CD4-positive, alpha-beta T cell treated with Interleukin-12 subunit alpha and Interleukin-12 subunit beta, for 1 hour (primary cell): ENCODE results near the gene CEP152.
"Not testable (repeated sequence)": the region's sequence is repeated elsewhere in the genome, so short reads cannot be mapped to it uniquely, and the experiment has no call there.

Experiments used
- DNase-seq: peaks from one replicate; pipeline ENCODE4 v3.0.0-alpha.2; 2020

Gene CEP152

DNA sequence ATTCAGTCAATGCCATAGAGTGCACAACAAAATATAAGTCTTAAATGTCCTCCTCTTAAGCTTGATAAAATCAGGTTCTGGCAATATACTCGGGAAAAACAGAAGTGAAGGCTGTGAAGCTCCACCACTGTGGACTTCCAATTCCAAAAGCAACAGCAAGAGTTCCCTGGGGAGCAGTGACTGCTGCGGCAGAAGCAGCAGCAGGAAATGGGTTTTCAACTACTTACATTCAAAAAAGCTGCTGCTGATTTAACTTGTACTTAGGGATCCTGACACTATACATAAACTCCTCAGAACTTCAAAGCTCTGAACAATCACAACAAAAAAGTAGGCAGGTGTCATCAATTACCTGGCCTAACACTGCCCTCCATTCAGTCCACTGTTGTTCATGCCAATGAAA, 4.7 kb downstream of the CEP152 start:
- DNase-seq = no peak

DNA sequence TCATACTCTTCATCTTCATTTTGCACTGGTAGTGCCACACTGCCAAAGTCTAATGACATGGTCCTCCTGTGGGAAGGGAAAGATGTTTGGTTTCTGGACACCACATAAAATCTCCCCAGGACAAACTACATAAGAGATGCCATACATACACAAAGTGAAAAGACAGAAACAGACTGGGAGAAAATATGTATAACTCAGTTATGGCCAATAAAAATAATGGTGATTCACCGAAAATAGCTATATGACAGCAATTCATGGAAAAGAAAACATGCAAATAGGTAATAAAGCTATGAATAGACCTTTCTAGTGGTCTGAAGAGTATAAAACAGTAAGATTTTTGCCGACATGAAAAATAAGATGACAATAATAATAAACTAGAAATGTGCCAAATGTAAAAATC, 5.3 kb downstream of the CEP152 start:
- no peak for DNase-seq

DNA sequence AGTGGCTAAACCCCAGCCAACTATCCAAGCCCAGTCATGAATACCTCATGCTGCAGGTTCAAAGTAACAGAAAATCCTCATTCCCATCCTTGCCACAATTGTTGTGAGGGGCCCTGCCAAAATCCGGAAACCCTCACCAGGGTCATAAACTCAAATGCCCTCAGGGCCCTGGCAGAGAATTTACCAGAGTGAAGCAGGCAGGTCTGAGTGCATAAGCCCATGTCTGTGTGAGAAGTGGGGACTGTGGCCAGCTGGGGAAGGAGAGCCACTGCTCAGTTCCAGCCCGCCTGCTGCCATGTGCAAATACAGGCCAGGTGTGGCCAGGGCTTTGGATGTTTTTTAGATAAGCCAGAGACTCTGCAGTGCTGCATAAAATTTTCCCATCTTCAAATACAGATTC, 7.0 kb downstream of the CEP152 start:
- no peak for DNase-seq

DNA sequence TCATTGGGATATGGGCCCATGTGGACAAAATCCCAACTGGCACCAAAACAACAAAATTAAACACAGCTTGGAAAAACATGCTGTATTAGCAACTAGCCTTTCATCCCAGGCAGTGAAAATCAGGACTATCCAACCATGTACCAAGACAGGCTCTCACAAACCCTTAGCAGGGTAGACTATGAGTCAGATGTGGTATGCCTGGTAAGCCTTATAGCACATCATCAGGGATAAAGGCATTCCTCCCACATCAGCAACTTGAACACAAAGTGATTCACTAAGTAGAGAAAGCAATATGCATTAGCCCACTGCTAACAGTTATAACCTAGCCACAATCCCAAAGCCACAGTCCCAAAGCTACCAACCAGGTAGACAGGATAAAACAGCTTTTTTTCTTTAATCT, 8.0 kb downstream of the CEP152 start:
- no peak for DNase-seq

DNA sequence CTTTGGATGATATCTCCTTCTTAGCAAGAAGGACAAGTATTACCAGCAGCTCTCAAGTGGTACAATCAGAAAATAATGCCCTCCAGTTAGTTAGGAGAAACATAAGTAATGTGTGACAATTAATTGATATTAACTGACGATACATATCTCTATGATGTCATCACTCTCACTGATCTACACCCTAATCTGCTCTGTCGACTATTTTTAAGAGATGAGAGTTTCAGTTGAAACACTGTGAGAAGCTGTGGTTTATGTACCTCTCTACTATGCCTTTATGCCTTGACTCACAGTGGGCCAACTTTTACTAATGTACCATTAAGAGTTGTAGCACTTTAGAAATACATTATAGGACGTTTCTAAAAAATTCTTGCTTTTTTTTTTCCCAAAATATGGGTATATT, 8.6 kb downstream of the CEP152 start:
- DNase-seq = no peak

DNA sequence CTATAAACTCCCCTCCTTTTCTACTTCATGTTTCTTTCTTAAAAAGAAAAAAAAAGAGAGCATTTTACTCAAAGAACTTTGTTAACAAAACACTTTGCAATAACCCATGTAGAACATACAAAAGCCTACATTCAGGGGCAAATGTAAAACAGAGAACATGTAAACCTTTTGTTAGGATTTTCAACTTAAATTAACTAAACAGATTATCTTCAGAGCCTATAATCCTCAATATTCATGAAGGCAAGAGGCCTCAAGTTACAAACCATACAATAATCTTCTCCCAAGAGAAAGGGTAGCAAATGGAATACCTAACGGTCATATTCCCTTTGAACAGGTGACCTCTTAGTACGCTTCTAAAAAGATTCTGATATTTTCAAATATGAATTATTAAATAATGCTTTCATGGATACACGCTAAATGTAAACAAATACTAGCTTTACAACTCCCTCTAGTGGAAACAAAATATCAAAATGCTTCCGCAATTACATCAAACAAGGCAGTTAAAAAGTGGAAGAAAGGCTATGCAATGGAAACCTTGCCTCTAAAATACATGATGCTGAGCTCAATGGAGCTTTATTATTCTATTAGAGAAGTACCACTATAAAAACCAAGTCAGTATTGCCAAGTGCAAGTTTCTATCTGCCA, 9.9 kb downstream of the CEP152 start:
- DNase-seq = peak; percentile 16

DNA sequence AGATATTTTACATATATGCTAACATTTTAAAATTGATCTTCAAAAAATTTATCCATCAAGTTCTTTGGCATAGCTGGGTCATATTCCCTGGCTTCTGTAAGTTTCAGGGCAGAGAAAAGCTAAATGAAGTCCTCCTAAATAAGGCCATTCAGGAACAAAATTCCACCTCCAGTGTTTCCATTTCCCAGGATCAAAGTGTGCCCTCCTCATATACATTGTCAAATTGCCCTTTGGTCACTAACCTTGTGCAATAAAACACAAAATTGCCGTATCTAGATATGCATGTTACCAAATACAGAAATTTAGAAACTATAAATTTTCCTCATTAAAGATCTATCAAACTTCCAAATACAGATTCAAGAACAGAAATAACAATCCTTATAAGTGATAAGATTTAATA, 10.6 kb downstream of the CEP152 start:
- no peak for DNase-seq

DNA sequence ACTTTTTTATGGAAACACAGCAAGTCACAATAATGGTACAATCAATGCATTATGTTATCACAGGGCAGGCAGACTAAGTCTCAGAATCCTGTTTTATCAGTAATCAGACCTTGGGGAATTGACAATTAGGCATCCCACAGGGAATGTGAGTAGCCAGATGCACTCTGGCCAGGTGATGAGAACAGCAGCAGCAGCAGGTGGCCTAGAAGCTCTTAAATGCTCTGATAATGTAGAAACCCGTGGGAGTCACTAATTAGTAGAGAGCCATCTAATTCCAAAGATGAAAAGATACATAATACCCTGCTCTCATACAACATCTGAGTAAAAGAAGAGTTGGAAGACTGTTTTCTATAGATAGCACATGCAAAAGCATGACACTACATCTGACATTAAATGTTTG, 12.6 kb downstream of the CEP152 start:
- DNase-seq = no peak

DNA sequence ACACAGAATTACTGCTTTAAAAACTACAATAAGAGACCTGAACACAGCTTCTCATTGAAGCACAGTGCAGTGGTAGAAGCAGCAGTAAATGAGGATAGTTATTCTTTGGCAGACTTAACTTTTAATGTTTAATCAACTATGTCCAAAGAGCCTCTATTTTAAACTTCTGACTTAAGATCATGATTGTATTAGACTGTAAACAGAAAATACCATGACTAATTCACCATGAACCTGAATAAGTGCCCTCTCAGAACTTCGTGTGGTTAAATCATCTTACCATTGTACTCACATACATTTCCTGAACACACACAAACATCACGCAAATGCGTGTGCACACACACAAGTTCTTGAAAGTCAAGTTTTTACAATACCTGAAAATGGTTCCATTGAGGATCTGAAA, 13.9 kb downstream of the CEP152 start:
- DNase-seq = no peak

DNA sequence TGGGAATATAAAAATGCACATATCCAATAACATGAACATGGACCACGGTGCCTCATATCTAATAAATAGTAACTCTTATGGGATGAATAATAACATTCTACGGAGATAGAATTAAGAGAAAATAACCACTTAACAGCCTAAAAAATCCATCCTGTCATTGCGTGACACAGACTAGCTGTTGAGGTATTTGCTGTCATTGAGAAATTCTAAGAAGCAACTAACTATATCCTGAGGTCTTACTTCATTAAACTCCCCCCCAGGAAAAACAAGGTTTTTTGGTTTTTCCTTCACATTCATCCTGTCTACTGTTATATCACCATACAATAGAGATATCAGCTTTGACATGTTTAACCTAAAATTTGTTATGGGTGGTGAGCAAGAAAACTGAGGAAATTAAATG, 14.3 kb downstream of the CEP152 start:
- DNase-seq = no peak

DNA sequence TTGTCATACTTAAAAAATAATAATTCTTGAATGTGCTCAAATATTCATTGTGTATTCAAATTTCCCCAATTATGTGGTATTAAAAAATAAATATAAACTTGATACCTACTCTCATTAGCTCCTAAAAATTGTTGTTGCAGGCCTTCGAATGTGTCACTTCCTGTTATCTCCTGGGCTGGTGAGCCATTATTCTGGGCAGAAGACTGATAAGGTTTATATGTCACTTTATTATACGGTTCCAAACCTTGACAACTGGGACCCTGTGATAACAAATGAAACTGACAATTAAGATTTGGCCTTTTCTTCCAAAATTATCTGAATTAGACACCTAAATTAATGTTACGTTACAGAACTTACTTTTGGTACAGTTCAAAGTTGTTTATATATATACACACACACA, 15.0 kb downstream of the CEP152 start:
- no peak for DNase-seq

DNA sequence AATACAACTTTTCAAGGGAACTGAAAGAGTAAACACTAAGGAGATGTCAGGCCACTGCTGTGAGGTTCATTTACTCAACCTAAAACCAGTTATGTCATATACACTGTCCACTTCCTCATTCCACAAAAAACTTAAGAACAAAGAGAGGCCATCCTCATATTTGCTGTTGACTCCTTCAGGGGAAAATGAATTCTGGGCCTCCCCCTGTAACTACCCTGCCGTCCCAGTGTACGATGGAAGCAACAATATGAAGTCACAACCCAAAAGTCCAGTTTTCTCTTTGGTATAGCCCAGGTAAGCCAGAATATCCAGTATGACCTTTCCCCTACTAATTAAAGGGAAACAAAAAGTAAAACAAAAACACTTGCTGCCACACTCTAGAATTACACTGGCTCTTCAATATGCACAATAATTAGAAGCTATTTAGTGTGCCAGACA, 16.2 kb downstream of the CEP152 start:
- no peak for DNase-seq

DNA sequence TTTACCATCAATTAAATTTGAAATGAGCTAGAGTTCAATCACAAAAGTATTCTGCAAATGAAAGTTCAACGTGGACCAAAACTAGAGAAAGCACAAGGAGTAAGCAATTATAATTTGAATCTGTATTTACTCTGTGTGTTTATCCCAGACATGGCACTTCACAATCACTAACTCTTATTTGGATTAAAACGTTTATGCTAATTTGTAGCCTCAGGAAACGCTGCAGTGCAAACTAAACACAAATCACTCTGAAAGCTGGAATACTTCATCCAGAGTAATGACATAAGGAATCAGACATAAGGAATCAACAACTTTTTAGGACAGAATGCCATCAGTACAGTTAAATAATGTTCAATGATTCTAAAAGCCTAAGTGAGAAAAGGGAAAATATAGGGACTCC, 18.5 kb downstream of the CEP152 start:
- no peak for DNase-seq

DNA sequence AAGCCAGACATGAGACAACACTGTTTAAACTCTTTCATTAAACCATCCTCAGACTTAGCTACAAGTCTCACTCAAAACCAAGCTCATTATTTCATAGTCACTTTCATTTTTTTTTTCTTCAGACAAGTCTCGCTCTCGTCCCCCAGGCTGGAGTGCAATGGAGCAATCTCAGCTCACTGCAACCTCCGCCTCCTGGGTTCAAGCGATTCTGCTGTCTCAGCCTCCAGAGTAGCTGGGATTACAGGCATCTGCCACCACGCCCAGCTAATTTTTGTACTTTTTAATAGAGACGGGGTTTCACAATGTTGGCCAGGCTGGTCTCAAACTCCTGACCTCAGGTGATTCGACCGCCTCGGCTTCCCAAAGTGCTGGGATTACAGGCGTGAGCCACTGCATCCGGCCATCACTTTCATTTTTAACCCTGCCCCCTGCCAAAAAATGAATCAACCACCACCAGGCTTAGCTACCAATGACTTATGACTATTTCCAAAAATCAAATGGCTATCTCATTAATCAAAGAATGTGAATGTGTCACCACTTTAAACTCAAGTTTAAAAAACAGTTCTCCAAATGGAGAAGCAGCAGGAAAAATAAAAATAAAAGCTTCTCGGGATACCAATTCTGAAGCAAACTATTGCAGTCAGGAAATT, 20.3 kb downstream of the CEP152 start:
- not testable (repeated sequence) for DNase-seq

DNA sequence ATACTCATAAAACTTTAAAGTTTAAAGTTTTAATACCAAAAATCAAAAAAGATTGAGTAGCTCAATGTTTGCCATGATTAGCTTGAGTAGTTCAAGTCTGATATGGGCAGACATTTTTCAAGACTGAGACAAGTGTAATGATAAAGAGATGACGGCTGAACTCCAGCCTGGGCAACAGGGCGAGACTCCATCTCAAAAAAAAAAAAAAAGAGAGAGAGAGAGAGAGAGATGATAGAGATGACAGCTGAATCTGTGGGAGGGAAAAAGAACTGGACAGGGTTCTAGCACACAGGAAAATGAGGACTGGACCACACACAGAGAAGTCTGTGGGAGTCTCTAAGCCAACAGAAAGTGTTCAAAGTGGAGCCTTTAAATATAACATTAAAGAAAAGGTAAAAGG, 25.2 kb downstream of the CEP152 start:
- DNase-seq = no peak

DNA sequence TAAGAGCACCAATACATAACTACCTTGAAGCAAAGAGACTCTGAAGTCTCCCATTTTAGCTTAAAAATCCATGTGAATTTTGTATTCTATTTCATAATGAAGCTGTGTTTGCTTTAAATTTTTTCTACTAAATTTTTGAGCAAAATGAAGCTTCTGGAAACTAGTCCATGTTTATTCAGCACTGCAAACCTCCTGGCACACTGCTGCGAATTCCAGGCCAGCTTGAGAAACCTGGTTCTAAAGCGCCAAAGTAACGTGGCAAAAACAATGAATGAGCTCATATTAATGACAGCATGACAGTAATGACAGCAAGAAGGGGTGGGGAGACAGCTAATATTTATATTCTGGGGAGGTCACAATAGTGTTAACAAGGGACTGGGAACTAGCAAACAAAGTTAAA, 25.7 kb downstream of the CEP152 start:
- DNase-seq = no peak

DNA sequence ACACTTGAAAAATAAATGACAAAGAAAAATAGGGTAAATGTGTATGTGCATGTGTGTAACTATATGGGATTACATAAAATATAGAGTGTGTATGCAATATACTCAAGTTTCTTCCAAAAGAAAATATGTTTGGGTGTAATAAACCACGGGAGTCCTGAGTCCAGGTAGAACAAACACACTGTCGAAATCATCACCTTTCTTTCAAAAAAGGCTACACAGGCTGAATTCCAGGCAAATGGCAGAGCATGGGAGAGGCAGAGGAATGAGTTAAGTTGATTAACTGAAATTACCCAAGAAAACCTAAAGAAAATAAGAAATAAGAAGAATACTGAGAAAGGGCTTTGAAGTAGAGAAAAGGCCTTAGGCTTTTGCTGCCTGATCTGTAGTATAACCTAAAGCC, 26.1 kb downstream of the CEP152 start:
- DNase-seq = no peak

DNA sequence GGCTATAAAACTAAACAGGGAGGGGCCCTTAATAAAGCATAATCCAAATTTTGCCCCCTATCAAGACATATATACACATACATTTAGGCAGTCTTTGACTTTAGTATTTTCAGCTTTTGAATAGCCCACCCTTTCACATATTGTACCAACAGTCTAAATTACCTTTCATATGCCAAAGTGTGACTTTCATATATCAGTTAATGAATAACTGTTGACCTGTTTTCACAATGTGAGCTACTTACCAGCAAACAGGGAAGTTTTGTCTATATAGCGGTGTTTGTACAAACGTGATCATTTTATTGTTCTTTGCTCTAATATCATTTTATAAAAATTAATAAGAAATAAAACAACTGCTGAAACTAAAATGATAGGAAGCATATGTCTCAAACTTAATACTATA, 28.0 kb downstream of the CEP152 start:
- DNase-seq = no peak

DNA sequence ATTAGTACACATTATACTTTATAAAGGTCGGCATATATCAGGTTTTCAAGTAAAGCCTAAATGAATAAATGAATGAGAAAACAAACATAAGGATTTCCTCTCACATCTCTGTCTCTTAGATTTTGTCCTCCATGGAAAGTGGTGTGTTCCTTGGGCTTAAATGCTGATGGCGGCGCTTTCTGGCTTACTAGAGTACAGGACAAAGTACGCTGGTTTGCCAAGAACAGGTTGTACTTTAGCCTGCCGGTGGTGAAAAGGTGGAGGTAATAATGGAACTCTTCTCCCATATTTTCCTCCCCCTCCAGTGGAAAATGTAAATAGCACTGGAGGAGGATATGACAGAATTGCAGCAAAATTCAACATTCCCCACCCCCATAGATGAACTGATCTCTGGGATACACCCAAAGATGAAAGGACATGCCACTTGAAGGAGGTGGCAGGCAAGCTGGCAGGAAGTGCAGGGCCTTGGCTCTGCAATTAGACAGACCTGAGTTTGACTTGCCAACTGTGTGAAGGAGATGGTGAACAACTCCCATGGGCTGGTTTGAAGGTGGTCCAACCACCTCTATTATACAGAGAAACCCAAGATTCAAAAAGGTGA, 29.3 kb downstream of the CEP152 start:
- no peak for DNase-seq

DNA sequence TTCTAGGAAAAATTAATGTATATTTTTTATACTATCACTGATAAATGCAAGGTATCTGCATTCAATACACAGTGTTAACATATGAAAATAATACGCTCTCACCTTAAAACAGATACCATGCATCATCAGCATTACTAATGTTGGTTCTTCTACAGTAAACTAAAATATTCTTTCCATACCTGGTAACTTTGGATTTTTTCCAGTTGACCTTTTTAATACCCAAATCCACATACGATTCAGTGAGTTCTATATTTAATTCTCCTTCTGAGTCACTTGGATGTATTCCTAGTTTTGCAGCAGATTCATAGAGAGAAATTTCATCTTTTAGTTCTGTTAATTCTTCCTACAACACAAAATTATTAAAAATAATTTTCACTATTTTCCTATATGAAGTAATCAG, 29.9 kb downstream of the CEP152 start:
- DNase-seq = no peak

DNA sequence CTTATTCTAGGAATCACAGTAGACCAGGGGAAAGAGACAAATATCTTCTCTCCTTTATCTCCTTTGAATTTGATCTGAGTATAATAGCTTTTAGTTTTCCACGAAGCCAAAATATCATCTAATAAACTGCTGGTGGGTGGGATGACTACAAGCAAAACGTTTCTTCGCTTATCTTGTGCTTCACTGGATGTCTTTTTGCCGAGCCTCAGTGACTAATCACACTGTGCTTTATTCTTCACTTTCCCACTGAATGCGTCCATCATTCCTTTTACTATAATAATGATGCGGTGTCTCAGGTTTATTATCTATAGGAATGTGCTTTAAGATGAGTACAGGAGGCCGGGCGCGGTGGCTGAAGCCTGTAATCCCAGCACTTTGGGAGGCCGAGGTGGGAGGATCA, 32.5 kb downstream of the CEP152 start:
- no peak for DNase-seq

DNA sequence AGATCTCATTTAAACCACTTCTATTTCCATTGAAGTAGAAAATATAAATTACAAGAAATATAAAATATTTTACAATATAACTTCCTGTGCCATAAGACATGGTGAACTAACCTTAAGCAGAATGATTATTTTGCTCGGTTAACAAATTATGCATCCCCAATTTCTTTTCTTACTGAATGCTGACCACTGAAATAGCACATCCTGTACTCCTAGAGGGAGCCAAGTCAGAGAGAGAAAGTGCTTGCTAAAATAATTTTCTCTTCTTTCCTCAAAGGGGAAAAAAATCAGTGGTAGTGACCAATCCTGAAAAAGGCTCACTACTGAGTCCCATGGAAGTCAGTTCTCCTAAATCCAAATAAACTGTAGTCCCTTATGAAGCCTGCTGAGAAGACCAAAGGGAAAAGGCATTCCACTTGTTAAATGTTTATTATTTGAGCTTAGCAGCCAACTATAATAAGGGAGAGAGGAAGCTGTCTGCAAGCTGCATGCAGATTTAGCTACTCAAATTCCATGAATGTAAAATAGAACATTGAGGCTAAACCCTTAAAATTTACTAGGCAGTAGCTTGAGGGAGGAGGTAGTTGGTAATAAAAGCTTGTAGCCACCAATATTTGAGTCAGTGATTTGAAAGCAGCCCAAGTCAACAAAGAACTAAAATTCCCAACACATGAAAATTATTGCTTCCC, 33.1 kb downstream of the CEP152 start:
- no peak for DNase-seq

DNA sequence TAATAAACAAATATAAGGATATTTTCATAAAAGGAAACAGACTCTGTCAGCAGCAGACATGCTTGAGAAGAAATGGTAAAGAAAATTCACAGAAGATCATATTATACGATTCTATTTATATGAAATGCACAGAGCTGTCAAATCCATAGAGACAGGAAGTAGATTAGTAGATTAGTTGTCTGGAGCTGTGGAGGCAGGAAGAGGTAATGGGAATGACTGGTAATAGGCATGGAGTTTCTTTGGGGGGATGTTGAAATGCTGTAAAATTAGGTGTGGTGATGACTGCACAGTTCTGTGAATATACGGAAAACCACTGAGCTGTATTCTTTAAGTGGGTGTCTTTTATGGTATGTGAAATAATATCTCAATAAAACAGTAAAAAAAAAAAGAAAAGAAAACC, 35.3 kb downstream of the CEP152 start:
- no peak for DNase-seq

DNA sequence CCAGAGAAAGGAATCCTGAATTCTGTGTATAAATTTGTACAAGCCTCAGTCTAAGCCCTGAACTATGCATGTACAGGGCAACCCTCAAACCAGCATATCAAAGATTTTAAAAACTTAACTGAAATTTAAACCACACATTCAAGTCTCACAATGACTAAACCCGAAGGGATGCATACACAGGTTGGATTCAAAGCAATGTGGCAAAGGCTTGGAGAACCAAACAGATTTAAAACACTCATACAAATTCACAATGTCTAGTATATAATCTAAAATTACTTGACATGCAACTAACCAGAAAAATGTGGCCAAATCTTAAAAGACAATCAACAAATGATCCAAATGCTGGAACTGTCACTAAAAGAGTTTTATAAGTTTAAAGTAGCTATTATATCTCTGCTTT, 36.4 kb downstream of the CEP152 start:
- no peak for DNase-seq
